RWPE2 (cell line): ENCODE measurements around the gene GKAP1.
A peak's percentile ranks its signal among the peaks of the same experiment; 100 is the strongest.
"Not testable (repeated sequence)": the region's sequence is repeated elsewhere in the genome, so short reads cannot be mapped to it uniquely, and the experiment has no call there.

Experiments used
- ATAC-seq: fragments of 200-7000 bp; cut with Tn5 transposase; 3 replicates; pipeline ENCODE4 v1.9.1; 2021; ENCODE audit warnings: low read depth
- DNase-seq: peaks from one replicate; pipeline ENCODE4 v3.0.0-alpha.2; 2020; ENCODE audit warnings: low spot score
- H3K27ac ChIP-seq: fragments of 450-650 bp; 2 replicates; pipeline ENCODE4 v1.5.1; 2017; ENCODE audit warnings: mild to moderate bottlenecking; ENCODE audit not compliant: poor library complexity, severe bottlenecking
- H3K27me3 ChIP-seq: fragments of 250-450 bp; sonication (Bioruptor Pico); 2 replicates; pipeline ENCODE4 v1.5.1; 2021; ENCODE audit warnings: mild to moderate bottlenecking, moderate library complexity; ENCODE audit not compliant: insufficient read depth, poor library complexity, severe bottlenecking
- H3K36me3 ChIP-seq: fragments of 250-450 bp; sonication (Bioruptor Pico); 2 replicates; pipeline ENCODE4 v1.5.1; 2020; ENCODE audit warnings: low read depth, mild to moderate bottlenecking, moderate library complexity
- H3K4me1 ChIP-seq: fragments of 250-450 bp; sonication (Bioruptor Pico); 2 replicates; pipeline ENCODE4 v1.5.1; 2021; ENCODE audit warnings: mild to moderate bottlenecking, moderate library complexity; ENCODE audit not compliant: insufficient read depth, poor library complexity, severe bottlenecking
- H3K4me3 ChIP-seq: fragments of 250-450 bp; sonication (Bioruptor Pico); 2 replicates; pipeline ENCODE4 v1.5.1; 2021; ENCODE audit warnings: mild to moderate bottlenecking, moderate library complexity; ENCODE audit not compliant: severe bottlenecking
- H3K9me3 ChIP-seq: fragments of 250-450 bp; sonication (Bioruptor Pico); 2 replicates; pipeline ENCODE4 v1.5.1; 2021; ENCODE audit warnings: mild to moderate bottlenecking, moderate library complexity; ENCODE audit not compliant: severe bottlenecking
- TF ChIP-seq, protein P1 (sequence below): fragments of 450-650 bp; IDR thresholded peaks from one replicate; pipeline ENCODE4 v1.5.1; 2017; ENCODE audit warnings: mild to moderate bottlenecking, moderate library complexity; ENCODE audit not compliant: poor library complexity, severe bottlenecking

The GKAP1 gene

DNA sequence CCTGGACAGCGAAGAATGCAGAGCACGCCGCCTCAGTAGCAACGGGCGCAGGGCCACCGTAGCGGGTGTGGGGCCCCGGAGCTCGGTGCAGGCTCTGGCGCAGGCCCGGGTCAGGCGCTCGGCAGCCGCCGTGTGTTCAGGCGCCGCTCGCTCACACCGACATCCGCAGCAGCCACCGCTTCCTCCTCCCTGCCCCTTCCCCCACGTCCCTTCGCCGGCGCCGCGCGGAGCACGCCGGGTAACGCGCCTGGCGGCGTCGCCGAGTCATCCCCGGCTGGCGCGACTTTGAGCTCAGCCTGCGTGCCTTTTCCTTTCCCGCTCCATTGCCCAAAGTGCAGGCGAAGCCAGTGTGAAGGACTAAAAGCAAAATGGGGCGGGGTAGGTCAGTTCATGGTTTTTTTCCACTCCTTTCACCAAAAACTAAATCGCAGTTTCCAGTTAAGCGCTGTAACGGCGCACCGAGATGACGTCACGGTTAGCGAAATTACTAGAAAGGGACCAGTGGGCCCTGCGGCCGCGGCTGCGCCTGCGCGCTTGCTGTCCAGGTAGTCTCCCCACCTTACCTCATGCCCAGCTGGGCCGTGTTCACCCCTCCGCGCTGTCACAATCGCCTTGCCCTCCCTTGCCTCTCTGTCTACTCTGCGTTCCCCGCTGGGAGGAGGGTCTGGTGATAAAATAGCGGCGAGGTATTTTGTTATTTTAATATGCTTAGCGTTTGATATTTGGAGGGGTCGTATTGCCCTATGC, 109.6 kb downstream of the GKAP1 start, which contains the start of gene UBQLN1:
Gene UBQLN1, minus strand, starts transcription at position 191 of the 747 bp plus-strand sequence. CDS start 279 bp downstream, outside the sequence.
- no peaks in the 10 kb centered on the region for H3K27me3 ChIP-seq
- 0 out of 2 replicates have a peak, but pooled peaks cover 8% of the 10 kb centered on the region for H3K36me3 ChIP-seq
- peak within 1 kb of the TSS; percentile 75 for H3K27ac ChIP-seq
- DNase-seq (peak; percentile 92), ATAC-seq (peak; percentile 79)
- H3K9me3 ChIP-seq: no peaks in the 10 kb centered on the region
- peaks cover 14% of the 10 kb centered on the region for H3K4me1 ChIP-seq
- TF ChIP-seq, protein P1, sequence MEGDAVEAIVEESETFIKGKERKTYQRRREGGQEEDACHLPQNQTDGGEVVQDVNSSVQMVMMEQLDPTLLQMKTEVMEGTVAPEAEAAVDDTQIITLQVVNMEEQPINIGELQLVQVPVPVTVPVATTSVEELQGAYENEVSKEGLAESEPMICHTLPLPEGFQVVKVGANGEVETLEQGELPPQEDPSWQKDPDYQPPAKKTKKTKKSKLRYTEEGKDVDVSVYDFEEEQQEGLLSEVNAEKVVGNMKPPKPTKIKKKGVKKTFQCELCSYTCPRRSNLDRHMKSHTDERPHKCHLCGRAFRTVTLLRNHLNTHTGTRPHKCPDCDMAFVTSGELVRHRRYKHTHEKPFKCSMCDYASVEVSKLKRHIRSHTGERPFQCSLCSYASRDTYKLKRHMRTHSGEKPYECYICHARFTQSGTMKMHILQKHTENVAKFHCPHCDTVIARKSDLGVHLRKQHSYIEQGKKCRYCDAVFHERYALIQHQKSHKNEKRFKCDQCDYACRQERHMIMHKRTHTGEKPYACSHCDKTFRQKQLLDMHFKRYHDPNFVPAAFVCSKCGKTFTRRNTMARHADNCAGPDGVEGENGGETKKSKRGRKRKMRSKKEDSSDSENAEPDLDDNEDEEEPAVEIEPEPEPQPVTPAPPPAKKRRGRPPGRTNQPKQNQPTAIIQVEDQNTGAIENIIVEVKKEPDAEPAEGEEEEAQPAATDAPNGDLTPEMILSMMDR: no peak
- H3K4me3 ChIP-seq: peak within 1 kb of the TSS; percentile 77

DNA sequence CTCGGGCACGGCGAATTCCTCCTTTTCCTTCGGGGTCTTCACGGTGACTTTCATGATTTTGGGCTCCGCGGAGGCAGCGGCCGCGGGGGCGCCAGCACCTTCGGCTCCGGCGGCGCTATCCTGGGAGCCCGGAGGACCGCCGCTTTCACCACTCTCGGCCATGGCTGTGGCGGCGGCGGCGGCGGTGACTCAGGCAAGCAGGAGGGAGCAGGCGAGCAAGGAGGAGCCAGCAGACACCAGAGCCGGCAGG, 110.1 kb downstream of the GKAP1 start:
- H3K27me3 ChIP-seq: no peaks in the 10 kb centered on the region
- DNase-seq (peak; percentile 82), ATAC-seq (peak; percentile 89)
- TF ChIP-seq, protein P1: no peak
- H3K27ac ChIP-seq: peak overlapping the region; percentile 75
- peak overlapping the region; percentile 77 for H3K4me3 ChIP-seq
- 0 out of 2 replicates have a peak, but pooled peaks cover 8% of the 10 kb centered on the region for H3K36me3 ChIP-seq
- H3K4me1 ChIP-seq: peaks cover 16% of the 10 kb centered on the region
- H3K9me3 ChIP-seq: no peaks in the 10 kb centered on the region

GRCh38 chr9:83706676-83707517, 110.7 kb downstream of the GKAP1 start:
- H3K27ac ChIP-seq: peak overlapping the region; percentile 75
- no peaks in the 10 kb centered on the region for H3K9me3 ChIP-seq
- TF ChIP-seq, protein P1: no peak
- peaks cover 22% of the 10 kb centered on the region for H3K4me1 ChIP-seq
- no peaks in the 10 kb centered on the region for H3K27me3 ChIP-seq
- no peak for DNase-seq
- peak overlapping the region; percentile 77 for H3K4me3 ChIP-seq
- ATAC-seq: peak; percentile 6
- 0 out of 2 replicates have a peak, but pooled peaks cover 8% of the 10 kb centered on the region for H3K36me3 ChIP-seq

GRCh38 chr9:83705219-83705651, 112.3 kb downstream of the GKAP1 start:
- H3K4me3 ChIP-seq, H3K27me3 ChIP-seq, DNase-seq, H3K27ac ChIP-seq, ATAC-seq, H3K9me3 ChIP-seq: not testable (repeated sequence)
- Histone ChIP-seq H3K36me3 (peaks cover 10% of the 10 kb centered on the region; the same call in 1 of the 2 replicates), H3K4me1 (peaks cover 22% of the 10 kb centered on the region)

DNA sequence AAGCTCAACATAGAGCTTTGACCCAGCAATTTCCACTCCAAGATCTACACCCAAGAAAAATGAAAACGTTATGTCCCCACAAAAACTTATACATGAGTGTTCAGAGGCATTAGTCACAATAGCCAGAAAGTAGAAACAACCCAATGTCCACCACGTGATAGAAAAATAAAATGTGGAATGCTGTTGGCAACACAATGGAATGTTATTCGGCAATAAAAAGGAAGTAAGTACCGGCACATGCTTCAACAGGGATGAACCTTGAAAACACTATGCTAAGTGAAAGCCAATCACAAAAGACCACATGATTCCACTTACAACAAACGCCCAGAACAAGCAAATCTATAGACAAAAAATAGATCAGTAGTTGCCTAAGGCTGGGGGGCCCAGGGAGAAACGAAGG, 115.8 kb downstream of the GKAP1 start:
- peak overlapping the region; percentile 40 for H3K27ac ChIP-seq
- H3K4me1 ChIP-seq: peaks cover 15% of the 10 kb centered on the region
- H3K4me3 ChIP-seq: no peak overlapping the region
- no peaks in the 10 kb centered on the region for H3K27me3 ChIP-seq
- DNase-seq (no peak), ATAC-seq (peak; percentile 92)
- H3K9me3 ChIP-seq: no peaks in the 10 kb centered on the region
- TF ChIP-seq, protein P1: no peak
- peaks cover 11% of the 10 kb centered on the region; the same call in 1 of the 2 replicates for H3K36me3 ChIP-seq
